SK-N-SH (cell line): Measurements from ENCODE around the gene CSRP2. TPM values are rescaled to one million over a fixed set of nuclear protein-coding genes. Genes with fewer than 3 reads are reported as not detected.

Experiments used
- CTCF ChIA-PET: fragments of 300-600, 350-600 bp; formaldehyde crosslinking; extraction: SDS; loops from one replicate; lab custom pipeline; 2021; lab: Yijun Ruan, JAX
- POLR2A ChIA-PET: fragments of 350-600 bp; sonication (Branson Sonifier 250); formaldehyde crosslinking; extraction: SDS; loops from one replicate; lab custom pipeline; 2020; ENCODE audit warnings: antibody characterized with exemption, inconsistent platforms; lab: Yijun Ruan, JAX
- DNase-seq: peaks from one replicate; pipeline ENCODE4 v3.0.0; 2012
- H2AFZ ChIP-seq: fragments of 200-600 bp; sonication (generic); 2 replicates; pipeline ENCODE4 v1.8.1; 2016; ENCODE audit warnings: antibody characterized with exemption, mild to moderate bottlenecking, low read depth
- H3F3A ChIP-seq: fragments of 200-600 bp; sonication (generic); replicated peaks from 2 replicates; pipeline ENCODE3; 2016; ENCODE audit warnings: antibody characterized with exemption, mild to moderate bottlenecking; ENCODE audit not compliant: insufficient read depth
- H3K27ac ChIP-seq, 2 experiments: fragments of 200-500 bp in 1 of 2; fragments of 200-600 bp in 1 of 2; sonication (Bioruptor generic) in 1 of 2; sonication (generic), shearing (Covaris generic) in 1 of 2; 2 replicates each; pipeline versions ENCODE4 v1.5.1 to v1.6.1; 2014 to 2016; ENCODE audit warnings: low read depth in 2 of 2, inconsistent platforms in 1 of 2, low read length in 1 of 2, mild to moderate bottlenecking in 1 of 2, mixed read lengths in 1 of 2
- H3K27me3 ChIP-seq: fragments of 200-600 bp; sonication (generic), shearing (Covaris generic); 2 replicates; pipeline ENCODE4 v1.6.1; 2016; ENCODE audit warnings: mixed run types; ENCODE audit not compliant: insufficient read depth
- H3K36me3 ChIP-seq, 2 experiments: fragments of 200-500 bp in 1 of 2; fragments of 200-600 bp in 1 of 2; sonication (Bioruptor generic) in 1 of 2; sonication (generic) in 1 of 2; replicated peaks in 1 of 2; 2 replicates each; pipeline versions ENCODE3 to v1.5.1; 2014 to 2016; ENCODE audit warnings: low read length in 1 of 2, mild to moderate bottlenecking in 1 of 2; ENCODE audit not compliant: insufficient read depth in 2 of 2, control insufficient read depth in 1 of 2
- H3K4me1 ChIP-seq, 2 experiments: fragments of 200-500 bp in 1 of 2; fragments of 200-600 bp in 1 of 2; sonication (Bioruptor generic) in 1 of 2; sonication (generic), shearing (Covaris generic) in 1 of 2; 2 replicates each; pipeline versions ENCODE4 v1.5.1 to v1.6.1; 2014 to 2016; ENCODE audit warnings: low read depth in 1 of 2, low read length in 1 of 2, mixed run types in 1 of 2; ENCODE audit not compliant: insufficient read depth in 2 of 2, control insufficient read depth in 1 of 2
- H3K4me2 ChIP-seq: fragments of 200-600 bp; sonication (generic), shearing (Covaris generic); 2 replicates; pipeline ENCODE4 v1.6.1; 2017; ENCODE audit warnings: mixed run types
- H3K4me3 ChIP-seq, 2 experiments: fragments of 200-500 bp in 1 of 2; fragments of 200-600 bp in 1 of 2; sonication (Bioruptor generic) in 1 of 2; sonication (generic), shearing (Covaris generic) in 1 of 2; 2 replicates each; pipeline versions ENCODE4 v1.5.1 to v1.8.1; 2014 to 2016; ENCODE audit warnings: low read depth in 2 of 2, inconsistent platforms in 1 of 2, low read length in 1 of 2, mild to moderate bottlenecking in 1 of 2, mixed read lengths in 1 of 2, moderate library complexity in 1 of 2
- H3K79me2 ChIP-seq: fragments of 200-600 bp; sonication (generic); 2 replicates; pipeline ENCODE4 v1.8.1; 2017; ENCODE audit warnings: mild to moderate bottlenecking; ENCODE audit not compliant: insufficient read depth
- H3K9ac ChIP-seq: fragments of 200-600 bp; sonication (generic); 2 replicates; pipeline ENCODE4 v1.6.1; 2017; ENCODE audit warnings: mixed run types
- H3K9me2 ChIP-seq: fragments of 200-600 bp; sonication (generic); 2 replicates; pipeline ENCODE4 v1.6.1; 2017; ENCODE audit warnings: mixed run types
- H3K9me3 ChIP-seq: fragments of 200-600 bp; sonication (generic); 2 replicates; pipeline ENCODE4 v1.6.1; 2017; ENCODE audit warnings: mixed run types, mild to moderate bottlenecking, moderate library complexity
- H4K20me1 ChIP-seq: fragments of 200-600 bp; sonication (generic); 2 replicates; pipeline ENCODE4 v1.6.1; 2017; ENCODE audit warnings: mild to moderate bottlenecking, mixed run types; ENCODE audit not compliant: insufficient read depth
- EP300 ChIP-seq, 2 experiments: IDR thresholded peaks; 2 replicates each; pipeline versions ENCODE4 v1.4.0 to v1.6.1; 2012; ENCODE audit warnings: borderline replicate concordance in 1 of 2, low read depth in 1 of 2, low read length in 1 of 2
- EZH2phosphoT487 ChIP-seq: fragments of 200-600 bp; sonication (generic); IDR thresholded peaks from 2 replicates; pipeline ENCODE4 v1.6.1; 2017; ENCODE audit warnings: low read depth, mixed run types, mild to moderate bottlenecking, antibody characterized with exemption, moderate library complexity, borderline replicate concordance
- FOSL2 ChIP-seq: IDR thresholded peaks from 2 replicates; pipeline ENCODE4 v1.4.0; 2012; ENCODE audit warnings: low read depth, mild to moderate bottlenecking, moderate library complexity, borderline replicate concordance
- FOXJ3 ChIP-seq: sonication (generic); formaldehyde crosslinking; IDR thresholded peaks from 2 replicates; pipeline ENCODE4 v1.5.1; 2020; ENCODE audit warnings: mild to moderate bottlenecking, missing genetic modification reagents
- FOXM1 ChIP-seq: IDR thresholded peaks from 2 replicates; pipeline ENCODE4 v1.4.0; 2012; ENCODE audit warnings: low read depth, mild to moderate bottlenecking
- GATA2 ChIP-seq: sonication (generic); formaldehyde crosslinking; IDR thresholded peaks from 2 replicates; pipeline ENCODE4 v1.5.0; 2020; ENCODE audit warnings: mild to moderate bottlenecking, missing genetic modification reagents
- MAX ChIP-seq: IDR thresholded peaks from 2 replicates; pipeline ENCODE4 v1.4.0; 2012; ENCODE audit warnings: low read depth
- MEF2A ChIP-seq: IDR thresholded peaks from 2 replicates; pipeline ENCODE4 v1.4.0; 2012; ENCODE audit warnings: low read depth, borderline replicate concordance
- MXI1 ChIP-seq: IDR thresholded peaks from 2 replicates; pipeline ENCODE4 v1.6.1; 2012; ENCODE audit warnings: mild to moderate bottlenecking, low read depth, low read length, improper control_type of control experiment
- NFIC ChIP-seq: IDR thresholded peaks from 2 replicates; pipeline ENCODE4 v1.4.0; 2012; ENCODE audit warnings: borderline replicate concordance
- NRF1 ChIP-seq: IDR thresholded peaks from 2 replicates; pipeline ENCODE4 v1.6.1; 2012; ENCODE audit warnings: low read depth, mild to moderate bottlenecking, low read length
- RAD21 ChIP-seq: IDR thresholded peaks from 2 replicates; pipeline ENCODE4 v1.6.1; 2012; ENCODE audit warnings: mild to moderate bottlenecking, low read length
- RFX5 ChIP-seq: IDR thresholded peaks from 2 replicates; pipeline ENCODE4 v1.6.1; 2012; ENCODE audit warnings: mild to moderate bottlenecking, improper control_type of control experiment, low read length
- RXRA ChIP-seq: IDR thresholded peaks from 2 replicates; pipeline ENCODE4 v1.4.0; 2012; ENCODE audit warnings: low read depth, mild to moderate bottlenecking, borderline replicate concordance
- SMC3 ChIP-seq: IDR thresholded peaks from 2 replicates; pipeline ENCODE4 v1.6.1; 2012; ENCODE audit warnings: low read depth, low read length, improper control_type of control experiment
- TAF1 ChIP-seq: IDR thresholded peaks from 2 replicates; pipeline ENCODE4 v1.6.1; 2012; ENCODE audit warnings: low read depth, mild to moderate bottlenecking, low read length, moderate library complexity, borderline replicate concordance
- TEAD4 ChIP-seq: IDR thresholded peaks from 2 replicates; pipeline ENCODE4 v1.4.0; 2012; ENCODE audit warnings: mild to moderate bottlenecking, borderline replicate concordance; ENCODE audit not compliant: insufficient read depth
- USF2 ChIP-seq: fragments of 150-350 bp; IDR thresholded peaks from 2 replicates; pipeline ENCODE4 v1.6.1; 2017; ENCODE audit warnings: antibody characterized with exemption, low read length, low read depth, borderline replicate concordance
- YY1 ChIP-seq: IDR thresholded peaks from 2 replicates; pipeline ENCODE4 v1.4.0; 2012; ENCODE audit warnings: low read depth, mild to moderate bottlenecking
- ZBTB33 ChIP-seq: IDR thresholded peaks from 2 replicates; pipeline ENCODE4 v1.4.0; 2012; ENCODE audit warnings: low read depth, borderline replicate concordance
- polyA plus RNA-seq, 3 experiments: library from polyadenylated mRNA; depleted of rRNA; stranded (reverse); fragments of >200 nt; gene quantifications; 2 replicates each; pipeline ENCODE4 v1.2.3, GENCODE V29; 2012

Gene CSRP2
- polyA plus RNA-seq, 1 of the 3 experiments (the other 2 are of a cell fraction): 87.6 TPM

- H3K4me2 ChIP-seq: no peak overlapping the region
- peak overlapping the region in 1 of 2 experiments; percentile 9; a peak in 1 of 4 replicates for H3K27ac ChIP-seq
- peaks cover 0 to 6% of the 10 kb centered on the region in 2 experiments; a peak in 3 of 4 replicates for H3K4me1 ChIP-seq
- H3F3A ChIP-seq: no peaks in the 10 kb centered on the region
- H3K4me3 ChIP-seq: no peak overlapping the region
- H3K9me2 ChIP-seq: no peaks in the 10 kb centered on the region
- no peak overlapping the region for H3K9ac ChIP-seq
- CTCF ChIA-PET: interaction anchor here (0.9 to 1.4 kb wide), 3 partner anchors 16 to 95 kb away, joined by 3 to 6 read pairs (median 3); no protein-coding TSS in a partner anchor
- H3K79me2 ChIP-seq: no peaks in the 10 kb centered on the region
- TF ChIP-seq NRF1: no peak
- no peak for TF ChIP-seq MXI1
- no peak for TF ChIP-seq USF2
- TF ChIP-seq NFIC: no peak
- TF ChIP-seq YY1: no peak
- TF ChIP-seq TEAD4: no peak
- no peak for TF ChIP-seq GATA2
- TF ChIP-seq ZBTB33: no peak
- no peak for TF ChIP-seq MEF2A
- TF ChIP-seq FOXJ3: no peak
- no peak for TF ChIP-seq FOXM1
- TF ChIP-seq SMC3: no peak
- TF ChIP-seq EZH2phosphoT487: no peak
- TF ChIP-seq RFX5: no peak
- no peak for TF ChIP-seq TAF1
- TF ChIP-seq EP300 (IDR thresholded peaks at IDR 0.05; ENCODE audit: borderline replicate concordance in 1 of 2, low read depth in 1 of 2, low read length in 1 of 2): no peak
- no peak for TF ChIP-seq MAX
- no peak for TF ChIP-seq FOSL2
- TF ChIP-seq RAD21: no peak
- no peak for TF ChIP-seq RXRA
- TF ChIP-seq, all 33 proteins: peak for 0
- Histone ChIP-seq H3K27me3 (no peaks in the 10 kb centered on the region), H3K36me3 (no peaks in the 10 kb centered on the region), H4K20me1 (no peaks in the 10 kb centered on the region), H2AFZ (peak overlapping the region; percentile 29; the same call in 1 of the 2 replicates), H3K9me3 (no peaks in the 10 kb centered on the region)
- POLR2A ChIA-PET: no interaction called here
- no peak for DNase-seq
These were observed 37.3 kb upstream of the CSRP2 start for GRCh38 chr12:76916170-76916540.
